Sigmoid colon (tissue), 7 donors: ENCODE results near the gene TRIM16. TPM values are rescaled to one million over a fixed set of nuclear protein-coding genes. Genes with fewer than 3 reads are reported as not detected.
"Not testable (repeated sequence)": the region's sequence is repeated elsewhere in the genome, so short reads cannot be mapped to it uniquely, and the experiment has no call there.

Experiments
- DNase-seq: peaks from one replicate; pipeline ENCODE4 v3.0.0-alpha.2; 2019
- H3K27ac ChIP-seq, 4 donors: fragments of 200-600 bp; sonication (generic); one replicate each; pipeline ENCODE4 v1.5.1; 2016 to 2019; ENCODE audit warnings: mild to moderate bottlenecking in 1 of 4
- H3K27me3 ChIP-seq, 3 donors: fragments of 200-600 bp; sonication (generic); one replicate each; pipeline ENCODE4 v1.5.1; 2019; ENCODE audit warnings: mild to moderate bottlenecking in 1 of 3
- H3K36me3 ChIP-seq, 4 donors: fragments of 200-600 bp; sonication (generic); one replicate each; pipeline ENCODE4 v1.5.1; 2016 to 2019
- H3K4me1 ChIP-seq, 4 donors: fragments of 200-600 bp; sonication (generic); one replicate each; pipeline ENCODE4 v1.5.1; 2017 to 2019
- H3K4me3 ChIP-seq, 4 donors: fragments of 200-600 bp; sonication (generic); one replicate each; pipeline ENCODE4 v1.5.1; 2017 to 2019; ENCODE audit warnings: mild to moderate bottlenecking in 2 of 4, moderate library complexity in 1 of 4
- H3K9me3 ChIP-seq, 4 donors: fragments of 200-600 bp in 3 of 4; sonication (generic) in 3 of 4; one replicate each; pipeline versions ENCODE4 v1.5.1 to v1.6.1; 2013 to 2019
- CTCF ChIP-seq, 4 experiments: fragments of 450-650 bp in 3 of 4; fragments of 200-600 bp in 1 of 4; IDR thresholded peaks; one replicate each; pipeline ENCODE4 v1.5.1; 2016 to 2019; ENCODE audit warnings: antibody characterized with exemption in 4 of 4, mild to moderate bottlenecking in 3 of 4, moderate library complexity in 2 of 4
- EP300 ChIP-seq, 4 donors: sonication (generic); formaldehyde crosslinking; IDR thresholded peaks; one replicate each; pipeline ENCODE4 v1.6.1; 2017; ENCODE audit warnings: antibody characterized with exemption in 4 of 4
- POLR2A ChIP-seq, 2 donors: fragments of 450-650 bp; IDR thresholded peaks; one replicate each; pipeline ENCODE4 v1.6.1; 2016; ENCODE audit warnings: antibody characterized with exemption in 2 of 2, mild to moderate bottlenecking in 2 of 2, moderate library complexity in 2 of 2
- POLR2AphosphoS5 ChIP-seq, 4 donors: sonication (generic); formaldehyde crosslinking; IDR thresholded peaks; one replicate each; pipeline ENCODE4 v1.6.1; 2017; ENCODE audit warnings: antibody characterized with exemption in 4 of 4
- whole genome bisulfite sequencing, 2 donors: extraction: QIAGEN DNeasy Blood & Tissue Kit; methylation state at CpG; one replicate each; pipeline ENCODE4 v1.1.7; 2013; 5-methylcytosine and 5-hydroxymethylcytosine counted together
- intact Hi-C: fragments of 100-400 bp; cut with DNase I; formaldehyde crosslinking; loops from one replicate; pipeline ENCODE4 v1.15.1; 2023
- polyA plus RNA-seq, 3 donors: library from polyadenylated mRNA; stranded (reverse); fragments of 200-250 nt; gene quantifications; one replicate each; pipeline ENCODE4 v1.2.3, GENCODE V29; 2013
- total RNA-seq, 4 donors: library from RNA; depleted of rRNA; stranded (reverse); fragments of >200 nt; gene quantifications; one replicate each; pipeline ENCODE4 v1.1.0, GENCODE V29; 2016
- donor health status: healthy with polysubstance abuse.
- donor health status: Bipolar disorder and iron deficiency.
- donor health status: healthy.

The TRIM16 gene
- total and polyA plus RNA-seq, 7 donors = 8.8 to 24.6 (median 14.4) TPM

DNA sequence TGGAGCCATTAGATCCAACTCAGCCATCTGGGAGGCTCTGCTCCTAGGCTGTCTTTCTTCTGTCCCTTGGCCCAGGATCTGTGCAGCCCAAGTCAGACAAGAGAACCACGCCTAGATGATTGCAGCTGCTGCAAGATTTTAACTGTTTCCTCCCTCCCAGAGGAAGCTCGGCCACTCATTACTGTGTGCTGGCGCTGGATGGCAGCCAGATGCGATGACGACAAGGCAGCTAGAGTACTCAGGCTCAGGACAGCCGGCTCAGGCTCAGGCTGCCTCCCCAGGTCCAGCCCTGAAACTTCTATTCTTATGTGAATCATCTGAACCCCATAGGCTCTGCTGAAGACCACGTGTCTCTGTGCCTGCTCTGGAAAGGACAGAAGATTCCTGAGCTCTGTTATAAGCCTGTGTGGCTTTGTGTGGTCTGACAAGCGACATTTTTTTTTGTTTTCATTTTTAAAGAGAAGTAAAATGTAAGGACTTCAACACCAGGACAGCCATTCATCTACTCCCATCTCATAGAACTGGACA is 32.5 kb downstream of the TRIM16 start:
- H3K4me3 ChIP-seq = peak overlapping the region; percentile 32 to 59 (median 50)
- WGBS, 2 donors = 2 to 7% methylated on average over 8 of the region's 8 CpGs
- intact Hi-C loops = no loop called here
- H3K27ac ChIP-seq = peak overlapping the region; percentile 70 to 86 (median 78)
- TF ChIP-seq POLR2AphosphoS5 (IDR thresholded peaks at IDR 0.05) (peak; percentile 35 to 89 (median 66)), CTCF (IDR thresholded peaks at IDR 0.05) (no peak), EP300 (IDR thresholded peaks at IDR 0.05) (no peak), POLR2A (IDR thresholded peaks at IDR 0.05) (peak in 1 of 2 donors; percentile 27)
- DNase-seq = peak; percentile 97
- peaks cover 0 to 34% (median 21%) of the 10 kb centered on the region in 4 donors for H3K4me1 ChIP-seq
- no peaks in the 10 kb centered on the region for H3K27me3 ChIP-seq
- no peaks in the 10 kb centered on the region for H3K36me3 ChIP-seq
- no peaks in the 10 kb centered on the region for H3K9me3 ChIP-seq

- H3K4me1 ChIP-seq = peaks cover 0 to 34% (median 22%) of the 10 kb centered on the region in 4 donors
- intact Hi-C loops = no loop called here
Observed at GRCh38 chr17:15650741-15651582, 33.1 kb downstream of the TRIM16 start.

GRCh38 chr17:15649861-15650421 is 34.2 kb downstream of the TRIM16 start:
- no peaks in the 10 kb centered on the region for H3K36me3 ChIP-seq
- no peak for TF ChIP-seq CTCF (IDR thresholded peaks at IDR 0.05)
- TF ChIP-seq POLR2AphosphoS5 (IDR thresholded peaks at IDR 0.05) = peak; percentile 17 to 65 (median 29)
- H3K4me3 ChIP-seq = peak overlapping the region in 3 of 4 donors; percentile 48 to 59 (median 51)
- H3K27ac ChIP-seq = peak overlapping the region; percentile 34 to 86 (median 76)
- H3K9me3 ChIP-seq = no peaks in the 10 kb centered on the region
- intact Hi-C loops = no loop called here
- peak; percentile 80 for DNase-seq
- no peaks in the 10 kb centered on the region for H3K27me3 ChIP-seq
- H3K4me1 ChIP-seq = peaks cover 0 to 43% (median 30%) of the 10 kb centered on the region in 4 donors
- 5 to 32% methylated on average over 6 of the region's 6 CpGs for WGBS, 2 donors

More at GRCh38 chr17:15650741-15651582, 33.1 kb downstream of the TRIM16 start:
- Histone ChIP-seq H3K36me3 (no peaks in the 10 kb centered on the region), H3K27me3 (no peaks in the 10 kb centered on the region), H3K27ac (peak overlapping the region; percentile 70 to 86 (median 78)), H3K9me3 (no peaks in the 10 kb centered on the region), H3K4me3 (peak overlapping the region; percentile 32 to 59 (median 50))
- TF ChIP-seq POLR2AphosphoS5 (IDR thresholded peaks at IDR 0.05) = no peak
- TF ChIP-seq CTCF (IDR thresholded peaks at IDR 0.05) = no peak
- no peak for TF ChIP-seq POLR2A (IDR thresholded peaks at IDR 0.05)
- TF ChIP-seq EP300 (IDR thresholded peaks at IDR 0.05) = no peak
- DNase-seq = peak; percentile 69
- WGBS, 2 donors = 8 to 50% methylated on average over 14 of the region's 14 CpGs

DNA sequence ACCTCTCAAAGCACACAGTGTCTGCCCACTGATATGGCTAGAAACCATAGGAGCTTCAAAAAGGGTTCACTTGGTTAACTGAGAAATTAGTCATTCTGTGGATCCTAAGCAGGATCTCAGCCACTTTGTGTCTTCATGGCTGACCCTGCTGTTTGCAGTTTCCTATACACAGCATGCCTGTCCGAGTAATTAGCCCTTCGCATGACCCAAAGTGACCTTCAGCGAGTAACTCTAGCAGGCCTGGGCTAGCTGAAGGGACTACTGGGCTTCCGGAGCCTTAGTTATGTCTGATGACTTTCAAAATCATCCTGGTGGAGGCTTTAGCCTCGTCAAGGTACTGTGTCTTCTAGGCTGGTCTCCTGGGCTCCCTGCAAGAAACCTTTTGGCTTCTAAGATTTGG is 35.7 kb downstream of the TRIM16 start:
- peak overlapping the region in 2 of 4 donors; percentile 83 to 86 for H3K27ac ChIP-seq
- no peak for DNase-seq
- H3K27me3 ChIP-seq = no peaks in the 10 kb centered on the region
- no peaks in the 10 kb centered on the region for H3K9me3 ChIP-seq
- H3K4me3 ChIP-seq = no peak overlapping the region
- H3K36me3 ChIP-seq = no peaks in the 10 kb centered on the region
- intact Hi-C loops = no loop called here
- WGBS, 2 donors = 81 to 88% methylated on average over 5 of the region's 5 CpGs
- TF ChIP-seq CTCF (IDR thresholded peaks at IDR 0.05) = no peak
- peaks cover 0 to 43% (median 30%) of the 10 kb centered on the region in 4 donors for H3K4me1 ChIP-seq

DNA sequence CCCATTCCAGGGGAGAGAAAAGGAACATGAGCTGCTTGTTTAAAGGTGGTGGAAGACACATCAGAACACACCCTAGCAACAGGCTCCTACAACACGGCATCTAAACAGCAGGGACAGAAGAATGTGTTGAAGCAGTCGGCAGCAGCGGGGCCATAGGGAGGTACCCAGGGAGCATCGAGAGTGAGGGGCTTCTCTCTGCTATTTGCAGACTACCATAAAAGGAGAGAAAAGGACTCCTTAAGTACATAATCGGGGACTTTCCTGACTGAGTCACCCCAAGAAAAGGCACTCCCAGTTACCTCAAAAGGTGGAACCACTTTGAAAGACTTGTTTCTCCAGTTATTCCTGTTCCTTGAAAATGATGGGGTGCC is 38.2 kb downstream of the TRIM16 start:
- Histone ChIP-seq H3K27ac (peak overlapping the region; percentile 59 to 81 (median 71)), H3K4me1 (peaks cover 0 to 34% (median 24%) of the 10 kb centered on the region in 4 donors)
- H3K4me3 ChIP-seq, intact Hi-C loops, DNase-seq, H3K36me3 ChIP-seq, H3K9me3 ChIP-seq, H3K27me3 ChIP-seq: not testable (repeated sequence)
- WGBS, 2 donors = 13 to 63% methylated on average over 5 of the region's 5 CpGs

GRCh38 chr17:15645099-15645941 is 38.8 kb downstream of the TRIM16 start:
- H3K36me3 ChIP-seq, intact Hi-C loops, H3K4me3 ChIP-seq, H3K9me3 ChIP-seq, H3K27me3 ChIP-seq, DNase-seq: not testable (repeated sequence)
- Histone ChIP-seq H3K27ac (peak overlapping the region; percentile 59 to 81 (median 71)), H3K4me1 (peaks cover 0 to 28% (median 18%) of the 10 kb centered on the region in 4 donors)
- 60 to 72% methylated on average over 10 of the region's 10 CpGs for WGBS, 2 donors
